ENCODE measurements around the gene CTSO.

The CTSO gene

GRCh38 chr4:155929833-155930232 lies 23.8 kb downstream of the CTSO start:
- no peak for TF ChIP-seq CTCF (IDR thresholded peaks at IDR 0.05)
- no peak for TF ChIP-seq ZFX (IDR thresholded peaks at IDR 0.05; ENCODE audit: borderline replicate concordance)
- no peak overlapping the region for H3K27ac ChIP-seq

- TF ChIP-seq ZFX (IDR thresholded peaks at IDR 0.05; ENCODE audit: borderline replicate concordance) = no peak
- TF ChIP-seq CTCF (IDR thresholded peaks at IDR 0.05) = no peak
These were observed 29.0 kb downstream of the CTSO start for GRCh38 chr4:155924637-155925036.

GRCh38 chr4:155921597-155921996 lies 32.1 kb downstream of the CTSO start:
- no peak for TF ChIP-seq ZFX (IDR thresholded peaks at IDR 0.05; ENCODE audit: borderline replicate concordance)
- no peak for TF ChIP-seq CTCF (IDR thresholded peaks at IDR 0.05)
- H3K27ac ChIP-seq = no peak overlapping the region

More at GRCh38 chr4:155924637-155925036, 29.0 kb downstream of the CTSO start:
- no peak overlapping the region for H3K27ac ChIP-seq

GRCh38 chr4:155914782-155915181 lies 38.9 kb downstream of the CTSO start:
- TF ChIP-seq ZFX (IDR thresholded peaks at IDR 0.05; ENCODE audit: borderline replicate concordance) = no peak
- no peak for TF ChIP-seq CTCF (IDR thresholded peaks at IDR 0.05)
- no peak overlapping the region for H3K27ac ChIP-seq

GRCh38 chr4:155911905-155912304 lies 41.8 kb downstream of the CTSO start:
- TF ChIP-seq CTCF (IDR thresholded peaks at IDR 0.05) = no peak
- H3K27ac ChIP-seq = no peak overlapping the region

- TF ChIP-seq ZFX (IDR thresholded peaks at IDR 0.05; ENCODE audit: borderline replicate concordance) = no peak
- TF ChIP-seq CTCF (IDR thresholded peaks at IDR 0.05) = no peak
These were observed 43.9 kb downstream of the CTSO start for GRCh38 chr4:155909615-155910226.

GRCh38 chr4:155908187-155909139 lies 45.2 kb downstream of the CTSO start:
- H3K27ac ChIP-seq = no peak overlapping the region
- TF ChIP-seq ZFX (IDR thresholded peaks at IDR 0.05; ENCODE audit: borderline replicate concordance) (no peak), CTCF (IDR thresholded peaks at IDR 0.05) (no peak)

More at GRCh38 chr4:155909615-155910226, 43.9 kb downstream of the CTSO start:
- no peak overlapping the region for H3K27ac ChIP-seq

Data from 22Rv1 (cell line).